RCC 7860 (cell line): ENCODE data around the gene KCNN3.

Experiments
- DNase-seq: peaks from one replicate; pipeline ENCODE4 v3.0.0-alpha.2; 2015; ENCODE audit warnings: low spot score
- FAIRE-seq: peaks from 2 replicates; lab custom pipeline; 2012; peaks lifted over from hg19 to GRCh38; lab: Jason Lieb, UNC

The KCNN3 gene

GRCh38 chr1:154741741-154742495 is 128.2 kb downstream of the KCNN3 start:
- DNase-seq (no peak), FAIRE-seq (no peak)

- no peak for DNase-seq
- no peak for FAIRE-seq
Observed at GRCh38 chr1:154741327-154741726, 128.8 kb downstream of the KCNN3 start.

DNA sequence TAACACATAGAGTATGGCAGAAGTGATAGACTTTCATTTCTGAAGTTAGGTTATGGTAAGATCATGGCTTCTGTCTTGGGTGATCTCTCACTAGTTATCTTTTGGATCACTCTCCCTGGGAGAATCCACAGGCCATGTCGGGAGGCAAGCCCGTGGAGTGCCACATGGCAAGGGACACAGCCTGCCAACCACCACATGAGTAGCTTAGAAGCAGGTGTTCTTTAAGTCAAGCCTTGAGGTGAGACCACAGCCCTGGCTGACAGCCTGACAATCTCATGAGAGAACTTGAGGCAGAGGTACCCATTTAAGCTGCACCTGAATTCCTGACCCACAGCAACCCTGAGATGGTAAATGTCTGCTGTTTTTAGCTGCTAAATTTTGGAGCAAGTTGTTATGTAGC is 130.4 kb downstream of the KCNN3 start:
- no peak for FAIRE-seq
- no peak for DNase-seq

DNA sequence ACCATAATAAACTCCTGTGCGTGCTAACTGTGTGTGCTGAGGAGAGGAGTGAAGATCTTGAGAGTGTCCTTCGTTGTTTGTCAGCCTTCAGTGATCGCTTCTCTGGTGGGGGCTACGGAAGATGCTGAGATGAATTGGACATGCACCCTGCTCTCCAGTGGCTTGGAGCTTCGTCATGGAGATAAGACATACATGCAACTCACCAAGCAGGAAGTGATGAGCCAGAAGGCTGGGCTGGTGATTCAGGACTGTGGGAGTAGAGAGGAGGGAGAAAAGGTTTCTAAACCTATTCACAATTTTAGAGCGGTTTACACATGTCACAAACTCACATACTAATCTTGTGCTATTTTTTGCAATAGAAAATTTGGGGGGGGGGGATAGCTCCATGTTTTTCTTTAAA is 133.2 kb downstream of the KCNN3 start:
- FAIRE-seq (no peak), DNase-seq (peak; percentile 58)

GRCh38 chr1:154735804-154736168 is 134.3 kb downstream of the KCNN3 start:
- FAIRE-seq (no peak), DNase-seq (no peak)

GRCh38 chr1:154735061-154735803 is 134.8 kb downstream of the KCNN3 start:
- DNase-seq (no peak), FAIRE-seq (no peak)

GRCh38 chr1:154733621-154734020 is 136.5 kb downstream of the KCNN3 start:
- FAIRE-seq (no peak), DNase-seq (no peak)

DNA sequence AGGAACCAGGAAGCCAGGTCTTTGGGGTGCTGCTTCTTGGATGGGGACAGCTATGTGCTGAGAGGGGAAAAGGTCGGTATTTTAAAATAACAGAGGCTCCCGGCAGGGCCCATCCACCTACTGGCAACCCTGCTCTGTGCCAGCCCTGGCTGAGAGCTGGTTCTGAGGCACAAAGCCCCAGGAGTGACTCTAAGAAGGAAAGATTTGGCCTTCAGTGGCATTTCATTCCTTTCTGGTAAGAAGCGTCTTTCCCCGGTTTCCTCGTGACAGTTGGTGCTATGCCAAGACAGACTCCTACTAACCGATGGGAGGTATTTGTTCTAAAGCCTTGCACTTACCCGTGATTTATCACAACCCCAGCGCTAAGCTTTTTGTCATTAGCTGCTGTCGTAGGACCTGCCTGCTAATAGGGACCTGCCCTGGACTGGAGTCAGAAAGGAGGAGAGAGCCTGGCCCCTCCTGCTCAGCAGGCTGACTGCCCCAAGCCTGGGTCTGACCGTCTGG is 139.0 kb downstream of the KCNN3 start:
- FAIRE-seq (no peak), DNase-seq (no peak)

DNA sequence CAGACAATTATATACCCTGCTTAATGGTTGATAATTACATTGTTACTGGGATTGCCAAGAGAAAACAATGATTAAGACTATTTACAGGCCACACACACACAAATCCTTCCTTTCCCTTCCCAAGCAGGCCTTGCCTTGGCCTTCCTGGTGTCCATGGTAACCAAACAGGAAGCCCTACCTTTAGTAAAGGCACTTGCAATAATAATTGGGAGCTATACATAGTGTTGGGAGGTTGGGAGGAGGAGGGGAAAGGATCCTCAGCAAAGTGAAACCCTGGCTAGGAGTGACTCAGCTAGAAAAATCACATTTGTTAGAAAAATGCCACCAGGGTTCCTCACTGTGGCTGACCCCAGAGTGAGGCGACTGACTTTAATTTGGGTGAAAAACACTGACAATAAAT is 139.8 kb downstream of the KCNN3 start:
- DNase-seq: peak; percentile 64
- no peak for FAIRE-seq

- no peak for DNase-seq
- no peak for FAIRE-seq
Observed at GRCh38 chr1:154729577-154729976, 140.5 kb downstream of the KCNN3 start.

- peak; percentile 62 for DNase-seq
- no peak for FAIRE-seq
Observed at GRCh38 chr1:154729031-154729442, 141.0 kb downstream of the KCNN3 start.

DNA sequence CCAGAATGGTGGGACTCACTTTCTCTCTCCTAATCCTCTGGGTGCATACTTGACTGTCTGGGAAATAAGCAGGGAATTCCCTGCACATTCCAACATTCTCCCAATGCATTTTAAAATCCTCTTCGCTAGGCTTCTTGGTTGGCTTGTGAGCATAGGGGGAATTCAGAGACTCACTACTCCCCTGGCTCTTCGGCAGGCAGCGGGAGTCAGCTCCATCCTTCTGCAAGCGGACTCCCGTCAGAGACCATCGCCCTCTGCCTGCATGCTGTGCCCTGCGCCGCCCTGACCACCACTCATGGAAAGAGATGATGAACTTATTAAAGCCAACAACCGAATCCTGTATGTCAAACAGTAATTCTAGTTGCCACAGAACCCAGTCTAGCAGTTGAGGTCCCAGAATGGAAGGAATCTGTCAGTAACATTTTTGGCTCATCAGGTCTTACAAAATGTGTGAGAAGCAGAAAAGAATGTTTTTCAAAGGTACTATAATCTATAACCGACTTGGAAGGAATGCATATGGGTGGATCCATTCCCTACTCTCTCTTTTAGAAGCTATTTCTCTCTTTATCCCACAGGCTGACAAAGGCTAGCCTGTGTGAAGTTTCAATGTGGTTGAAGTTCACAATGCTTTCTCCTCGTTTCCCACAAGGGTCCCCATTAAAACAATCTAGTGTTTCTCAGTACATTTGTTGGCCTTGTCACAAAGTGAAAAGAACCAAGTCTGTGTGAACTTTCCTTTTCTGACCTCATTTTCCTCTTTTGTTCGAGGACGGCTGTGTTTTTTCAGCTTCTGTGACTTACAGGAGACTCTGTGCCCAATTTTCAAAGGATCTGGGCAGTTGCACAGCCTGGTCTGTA is 143.0 kb downstream of the KCNN3 start:
- no peak for DNase-seq
- FAIRE-seq: no peak

DNA sequence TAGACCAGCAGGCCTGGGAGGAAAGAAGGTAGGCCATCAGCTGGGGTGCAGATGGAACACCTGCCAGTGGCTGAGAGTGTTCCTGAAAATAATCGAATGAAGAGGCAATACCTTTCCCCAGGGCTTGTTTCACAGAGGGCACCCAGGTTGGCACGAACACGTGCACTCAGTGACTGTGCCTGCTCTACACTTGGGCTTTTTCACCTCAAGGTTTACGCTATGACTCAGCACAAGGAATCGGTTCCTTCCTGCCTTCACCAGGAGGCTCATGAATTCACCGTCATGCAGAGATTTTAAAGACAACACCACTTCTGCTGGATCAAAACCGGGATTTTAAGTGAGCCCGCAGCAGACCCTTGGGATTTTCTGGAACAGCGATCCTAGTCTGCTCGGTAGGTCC is 143.6 kb downstream of the KCNN3 start:
- DNase-seq: no peak
- FAIRE-seq: no peak

GRCh38 chr1:154725865-154726264 is 144.2 kb downstream of the KCNN3 start:
- FAIRE-seq: no peak

DNA sequence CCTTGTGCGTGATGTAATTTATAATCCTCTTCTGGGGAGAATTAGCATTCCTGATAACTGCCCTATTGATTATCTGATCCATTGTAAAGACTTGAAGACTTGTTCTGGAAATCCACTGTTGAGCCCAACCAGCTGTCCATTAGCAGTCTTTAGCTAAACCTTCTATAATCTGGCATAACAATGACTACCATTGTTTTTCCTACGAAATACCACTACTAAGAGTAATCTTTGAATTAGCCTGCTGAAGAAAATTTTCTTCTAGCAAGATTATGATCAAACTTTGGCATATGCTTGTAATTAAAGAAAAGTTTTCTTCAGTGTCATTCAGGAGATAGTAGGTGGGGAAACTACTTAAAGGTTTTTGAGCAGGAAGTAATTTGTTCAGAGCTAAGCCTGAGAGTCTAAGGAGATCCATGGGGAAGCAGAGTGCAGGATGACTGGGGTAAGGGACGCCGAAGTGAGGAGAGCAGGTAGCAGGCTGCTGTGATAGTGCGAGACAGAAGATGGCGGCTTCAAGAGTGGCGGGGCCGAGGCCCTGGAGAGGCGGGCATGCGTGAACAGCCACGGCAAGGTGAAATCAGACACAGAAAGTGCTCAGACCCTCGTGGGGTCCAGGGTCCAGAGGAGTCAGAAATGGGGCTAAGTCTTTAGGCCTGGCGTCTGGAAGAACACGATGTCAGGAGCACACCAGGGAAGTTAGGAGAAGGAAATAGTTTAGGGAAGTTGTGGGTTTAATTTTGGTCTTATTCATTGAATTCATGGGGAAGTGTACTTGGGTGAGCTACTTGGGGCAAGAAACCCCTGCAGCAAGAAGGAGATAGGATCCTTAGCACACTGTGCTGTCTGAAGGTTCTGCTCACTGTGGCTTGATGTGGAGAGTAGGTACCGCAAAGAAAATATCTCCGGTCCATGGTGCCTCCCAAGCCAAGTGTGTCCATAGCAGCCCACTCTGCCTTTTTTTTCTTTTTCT is 149.5 kb downstream of the KCNN3 start:
- DNase-seq: no peak
- FAIRE-seq: no peak

More at GRCh38 chr1:154725865-154726264, 144.2 kb downstream of the KCNN3 start:
- no peak for DNase-seq

GRCh38 chr1:154719586-154720327 is 150.3 kb downstream of the KCNN3 start:
- no peak for FAIRE-seq
- DNase-seq: no peak

DNA sequence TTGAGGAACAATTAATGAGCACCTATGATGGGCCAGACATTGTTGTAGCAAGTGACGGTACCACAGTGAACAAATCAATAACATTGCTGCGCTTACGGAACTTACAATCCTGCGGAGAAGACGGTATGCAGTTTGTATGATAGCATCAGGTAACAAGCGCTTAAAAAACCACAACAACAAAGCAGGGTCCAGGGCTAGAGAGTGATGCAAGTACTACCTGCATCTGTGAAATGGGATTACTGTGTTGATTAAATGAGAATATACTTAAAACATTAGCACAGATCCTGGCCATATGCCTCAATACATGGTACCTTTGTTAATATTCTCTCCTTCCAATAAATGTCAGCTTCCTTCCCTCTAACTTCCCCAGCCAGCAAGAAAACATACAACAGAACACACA is 151.5 kb downstream of the KCNN3 start:
- FAIRE-seq: no peak

DNA sequence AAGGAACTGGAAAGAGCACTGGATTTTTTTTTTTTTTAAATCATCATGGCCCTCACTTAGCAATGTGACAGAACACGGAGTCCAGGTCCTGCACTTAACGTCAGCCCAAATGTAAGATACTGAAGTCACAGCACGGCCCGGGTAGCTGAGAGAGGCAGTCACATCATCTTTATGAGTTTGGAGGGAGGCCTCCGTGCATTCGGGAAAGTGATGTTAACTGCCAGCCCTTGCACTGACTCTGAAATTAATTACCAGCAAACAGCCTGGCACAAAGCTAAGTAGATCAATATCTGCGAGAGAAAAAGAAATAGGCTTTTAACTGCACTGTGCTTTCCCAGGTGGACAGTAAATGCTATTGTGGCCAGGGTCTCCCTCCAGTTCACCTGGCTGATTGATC is 152.6 kb downstream of the KCNN3 start:
- no peak for FAIRE-seq
- no peak for DNase-seq

More for the DNA sequence above, 151.5 kb downstream of the KCNN3 start:
- DNase-seq: no peak
